Mesendoderm (in vitro differentiated cells): Measurements from ENCODE around the gene DENND1A.

ENCODE experiments used
- DNase-seq: peaks from one replicate; pipeline ENCODE4 v3.0.0; 2013
- H2AK5ac ChIP-seq: 2 replicates; pipeline ENCODE4 v1.6.1; 2013; ENCODE audit warnings: low read length, inconsistent platforms
- H2BK120ac ChIP-seq: 2 replicates; pipeline ENCODE4 v1.6.1; 2013; ENCODE audit warnings: low read depth, mild to moderate bottlenecking, low read length, moderate library complexity, mixed read lengths
- H2BK15ac ChIP-seq: replicated peaks from 2 replicates; pipeline ENCODE4 v1.6.1; 2013; ENCODE audit warnings: low read depth, mild to moderate bottlenecking, moderate library complexity
- H2BK5ac ChIP-seq: 2 replicates; pipeline ENCODE4 v1.6.1; 2013; ENCODE audit warnings: low read length, inconsistent platforms
- H3K18ac ChIP-seq: 2 replicates; pipeline ENCODE4 v1.6.1; 2013; ENCODE audit warnings: mild to moderate bottlenecking, low read length, mixed read lengths
- H3K23ac ChIP-seq: one replicate; pipeline ENCODE4 v1.6.1; 2013; ENCODE audit warnings: low read length
- H3K27ac ChIP-seq: 2 replicates; pipeline ENCODE4 v1.5.1; 2013; ENCODE audit warnings: low read depth, mild to moderate bottlenecking, inconsistent platforms, low read length, moderate library complexity
- H3K27me3 ChIP-seq: 2 replicates; pipeline ENCODE4 v1.6.1; 2013; ENCODE audit warnings: low read length, control low read depth, mild to moderate bottlenecking, inconsistent platforms; ENCODE audit not compliant: insufficient read depth, poor library complexity
- H3K36me3 ChIP-seq: 2 replicates; pipeline ENCODE4 v1.6.1; 2013; ENCODE audit warnings: low read length, inconsistent platforms; ENCODE audit not compliant: control insufficient read depth, insufficient read depth
- H3K4ac ChIP-seq: one replicate; pipeline ENCODE4 v1.6.1; 2013; ENCODE audit warnings: low read depth, mild to moderate bottlenecking, low read length, moderate library complexity
- H3K4me1 ChIP-seq: 2 replicates; pipeline ENCODE4 v1.6.1; 2013; ENCODE audit warnings: low read depth, low read length, inconsistent platforms; ENCODE audit not compliant: control insufficient read depth
- H3K4me2 ChIP-seq: 2 replicates; pipeline ENCODE4 v1.6.1; 2013; ENCODE audit warnings: low read length
- H3K4me3 ChIP-seq: 2 replicates; pipeline ENCODE4 v1.5.1; 2013; ENCODE audit warnings: mild to moderate bottlenecking, low read length
- H3K56ac ChIP-seq: one replicate; pipeline ENCODE4 v1.6.1; 2013; ENCODE audit warnings: low read length
- H3K79me1 ChIP-seq: 2 replicates; pipeline ENCODE4 v1.6.1; 2013; ENCODE audit warnings: low read length, inconsistent platforms
- H3K79me2 ChIP-seq: 2 replicates; pipeline ENCODE4 v1.6.1; 2013; ENCODE audit warnings: mild to moderate bottlenecking, low read length; ENCODE audit not compliant: control insufficient read depth, insufficient read depth
- H3K9ac ChIP-seq: 2 replicates; pipeline ENCODE4 v1.6.1; 2013; ENCODE audit warnings: low read length, inconsistent platforms
- H4K5ac ChIP-seq: one replicate; pipeline ENCODE4 v1.6.1; 2013; ENCODE audit warnings: low read length
- H4K8ac ChIP-seq: one replicate; pipeline ENCODE4 v1.6.1; 2013; ENCODE audit warnings: low read depth, mild to moderate bottlenecking, control low read depth, low read length, moderate library complexity
- WGBS: extraction: QIAGEN DNeasy Blood & Tissue Kit; methylation state at CpG from one replicate; pipeline ENCODE4 v1.1.7; 2013; ENCODE audit warnings: low lambda C conversion rate, missing lambda C conversion rate; ENCODE audit not compliant: insufficient coverage; ENCODE audit errors: extremely low coverage; 5-methylcytosine and 5-hydroxymethylcytosine counted together

DENND1A gene

DNA sequence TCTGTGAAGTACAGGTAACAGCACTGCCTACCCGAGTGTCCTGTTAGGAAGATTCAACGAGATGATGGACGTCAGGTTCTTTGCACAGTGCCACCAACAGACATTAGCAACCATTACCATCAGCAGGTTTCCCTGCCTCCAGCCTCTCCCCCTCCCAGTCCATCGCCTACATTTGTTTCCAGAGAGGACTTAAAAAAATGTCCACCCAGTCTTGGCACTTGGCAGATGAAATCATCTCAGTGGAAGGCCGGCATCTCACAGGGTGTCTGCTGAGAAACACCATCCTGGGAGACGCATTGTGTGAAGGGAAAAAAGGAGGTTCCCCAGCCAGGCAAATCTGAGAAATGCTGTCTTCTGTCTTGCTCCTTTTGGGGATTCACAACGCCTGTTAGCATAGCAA lies 515.7 kb downstream of the DENND1A start:
- DNase-seq, result no peak
- Histone ChIP-seq H3K18ac (no peak overlapping the region), H3K4me1 (no peaks in the 10 kb centered on the region), H3K36me3 (no peaks in the 10 kb centered on the region), H3K56ac (no peak overlapping the region), H3K79me1 (no peaks in the 10 kb centered on the region), H3K27me3 (no peaks in the 10 kb centered on the region), H2AK5ac (no peak overlapping the region), H2BK5ac (no peak overlapping the region), H2BK120ac (no peak overlapping the region), H3K4me3 (no peak overlapping the region), H4K8ac (no peak overlapping the region), H3K9ac (no peak overlapping the region), H2BK15ac (no peak overlapping the region), H3K27ac (no peak overlapping the region), H3K4ac (no peak overlapping the region), H3K4me2 (no peak overlapping the region), H3K79me2 (no peaks in the 10 kb centered on the region), H4K5ac (no peak overlapping the region), H3K23ac (no peak overlapping the region)
- WGBS, result no CpG with 5 or more reads among the region's 7 CpGs

DNA sequence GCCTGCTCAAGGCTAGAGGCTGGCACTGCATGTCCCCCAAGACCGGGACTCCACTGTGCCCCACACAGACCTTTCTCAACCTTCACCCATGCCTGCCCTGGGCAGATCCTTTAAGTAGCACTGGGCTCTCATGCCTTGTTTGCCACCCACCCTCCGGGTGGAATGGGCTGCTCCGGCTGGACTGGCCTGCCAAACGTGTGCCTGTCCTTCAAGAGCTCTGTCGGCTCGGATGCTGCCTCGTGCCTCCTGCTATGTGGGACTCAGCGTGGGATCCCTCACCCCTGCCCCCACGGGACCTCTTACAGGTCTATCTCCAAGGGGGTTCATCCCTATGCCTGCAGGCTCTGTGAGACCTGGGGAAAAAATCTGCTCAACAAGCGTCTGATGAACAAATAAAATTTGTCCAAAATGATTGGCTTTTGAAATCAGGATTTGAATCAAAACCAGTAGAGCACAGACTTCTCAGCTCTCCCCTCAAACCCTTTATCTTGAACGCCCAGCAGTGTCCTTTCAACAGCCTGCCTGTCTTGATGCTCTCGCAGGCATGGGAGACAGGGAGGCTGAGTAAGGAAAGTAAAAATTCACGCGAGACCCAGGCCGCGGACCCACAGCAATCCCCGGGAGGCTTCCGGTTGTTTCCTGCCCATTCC lies 517.6 kb downstream of the DENND1A start:
- WGBS, result no CpG with 5 or more reads among the region's 18 CpGs
- Histone ChIP-seq H3K79me1 (no peaks in the 10 kb centered on the region), H3K4me3 (no peak overlapping the region), H2BK15ac (no peak overlapping the region), H4K8ac (no peak overlapping the region), H3K4ac (no peak overlapping the region), H3K23ac (no peak overlapping the region), H3K4me2 (no peak overlapping the region), H4K5ac (no peak overlapping the region), H3K56ac (no peak overlapping the region), H2AK5ac (no peak overlapping the region), H2BK5ac (no peak overlapping the region), H3K4me1 (no peaks in the 10 kb centered on the region), H3K9ac (no peak overlapping the region), H3K36me3 (no peaks in the 10 kb centered on the region), H3K27ac (no peak overlapping the region), H3K27me3 (no peaks in the 10 kb centered on the region), H3K79me2 (no peaks in the 10 kb centered on the region), H3K18ac (no peak overlapping the region), H2BK120ac (no peak overlapping the region)
- no peak for DNase-seq

DNA sequence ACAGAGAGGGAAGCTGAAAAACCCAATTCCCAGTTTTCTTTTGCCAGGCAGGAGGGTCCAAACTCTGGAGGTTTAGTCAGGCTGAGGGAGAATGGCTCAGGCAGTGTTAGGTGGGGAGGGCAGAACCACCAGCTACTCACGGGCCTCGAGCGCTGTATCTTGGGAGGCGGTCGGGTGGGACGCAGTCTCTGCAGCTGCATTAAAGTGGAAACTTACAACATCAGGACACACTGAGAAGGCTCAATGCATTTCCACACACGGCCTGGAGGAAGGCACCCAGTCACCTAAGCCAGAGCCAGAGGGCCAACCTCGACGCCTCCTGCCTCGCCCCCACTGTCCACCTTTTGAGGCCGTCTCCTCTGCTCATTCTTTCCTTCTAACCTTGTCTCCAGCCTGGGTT lies 518.3 kb downstream of the DENND1A start:
- DNase-seq, result no peak
- H3K27ac ChIP-seq, result no peak overlapping the region
- H3K36me3 ChIP-seq, result no peaks in the 10 kb centered on the region
- H2BK5ac ChIP-seq, result no peak overlapping the region
- WGBS, result no CpG with 5 or more reads among the region's 11 CpGs
- no peak overlapping the region for H3K56ac ChIP-seq
- no peak overlapping the region for H3K4ac ChIP-seq
- no peak overlapping the region for H3K4me2 ChIP-seq
- no peak overlapping the region for H3K9ac ChIP-seq
- H3K4me1 ChIP-seq, result peaks cover 2% of the 10 kb centered on the region
- H2AK5ac ChIP-seq, result no peak overlapping the region
- no peaks in the 10 kb centered on the region for H3K79me2 ChIP-seq
- H4K8ac ChIP-seq, result no peak overlapping the region
- no peak overlapping the region for H2BK120ac ChIP-seq
- no peaks in the 10 kb centered on the region for H3K27me3 ChIP-seq
- no peaks in the 10 kb centered on the region for H3K79me1 ChIP-seq
- no peak overlapping the region for H3K18ac ChIP-seq
- H3K4me3 ChIP-seq, result no peak overlapping the region
- no peak overlapping the region for H3K23ac ChIP-seq
- no peak overlapping the region for H2BK15ac ChIP-seq
- H4K5ac ChIP-seq, result no peak overlapping the region

DNA sequence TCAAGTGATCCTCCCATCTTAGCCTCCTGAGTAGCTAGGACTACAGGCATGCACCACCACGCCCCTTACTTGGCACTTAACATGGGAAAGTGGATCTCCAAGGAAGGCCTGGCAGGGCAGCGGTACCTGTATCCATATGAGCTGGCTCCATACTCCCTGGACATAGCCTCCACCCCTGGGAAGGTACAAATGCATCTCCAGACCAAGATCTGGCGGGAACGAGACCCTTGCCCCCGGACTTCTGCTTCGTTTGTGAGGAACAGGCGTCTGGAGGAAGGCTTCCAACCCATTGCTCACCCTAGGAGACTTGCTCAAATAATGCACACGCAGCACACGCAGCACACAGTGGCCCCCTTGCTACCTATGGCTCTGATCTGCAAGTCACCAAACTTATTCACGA lies 518.7 kb downstream of the DENND1A start:
- Histone ChIP-seq H3K4me3 (no peak overlapping the region), H3K27me3 (no peaks in the 10 kb centered on the region), H2BK120ac (no peak overlapping the region), H3K79me2 (no peaks in the 10 kb centered on the region), H3K27ac (no peak overlapping the region), H3K79me1 (no peaks in the 10 kb centered on the region), H3K4me1 (peaks cover 4% of the 10 kb centered on the region), H3K4me2 (no peak overlapping the region), H3K56ac (no peak overlapping the region), H3K18ac (no peak overlapping the region), H3K9ac (no peak overlapping the region), H2AK5ac (no peak overlapping the region), H3K4ac (no peak overlapping the region), H3K23ac (no peak overlapping the region), H4K8ac (no peak overlapping the region), H3K36me3 (no peaks in the 10 kb centered on the region), H2BK5ac (no peak overlapping the region), H2BK15ac (no peak overlapping the region), H4K5ac (no peak overlapping the region)
- no peak for DNase-seq
- WGBS, result no CpG with 5 or more reads among the region's 10 CpGs

DNA sequence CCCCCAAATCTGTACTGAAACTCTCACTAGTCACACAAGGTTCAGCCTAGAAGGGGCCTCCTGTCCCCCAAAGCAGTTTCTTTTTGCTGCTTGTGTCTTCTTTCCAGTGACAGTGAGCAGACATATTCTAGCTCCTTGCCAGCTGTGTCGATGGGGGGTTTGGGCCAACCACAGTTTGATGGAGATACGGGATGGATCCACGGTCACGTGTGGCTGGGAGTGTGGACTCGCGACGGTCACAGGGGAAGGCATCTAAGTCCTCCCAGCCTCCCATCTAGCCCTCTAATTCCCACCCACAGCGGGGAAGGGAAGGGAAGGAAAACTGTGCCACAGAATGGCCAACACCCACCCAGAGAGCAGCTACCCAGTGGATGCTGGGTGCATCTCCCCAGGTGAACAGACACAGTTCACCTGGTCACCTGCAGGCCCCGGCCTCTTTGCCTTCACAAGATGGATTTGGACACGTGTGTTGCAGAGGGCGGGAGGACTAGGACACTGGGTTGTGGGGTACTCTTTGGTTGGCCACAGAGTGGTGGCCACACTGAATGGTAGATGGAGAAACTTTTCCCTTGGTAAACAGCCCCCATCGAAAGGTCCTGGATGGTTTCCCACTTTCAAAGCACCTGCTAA lies 519.5 kb downstream of the DENND1A start:
- Histone ChIP-seq H3K4ac (no peak overlapping the region), H3K4me2 (no peak overlapping the region), H3K4me3 (no peak overlapping the region), H3K56ac (no peak overlapping the region), H2BK5ac (no peak overlapping the region), H3K4me1 (peaks cover 4% of the 10 kb centered on the region), H4K5ac (no peak overlapping the region), H3K27ac (no peak overlapping the region), H2BK15ac (no peak overlapping the region), H4K8ac (no peak overlapping the region), H3K79me1 (no peaks in the 10 kb centered on the region), H2BK120ac (no peak overlapping the region), H3K18ac (no peak overlapping the region), H3K79me2 (no peaks in the 10 kb centered on the region), H3K23ac (no peak overlapping the region), H3K36me3 (no peaks in the 10 kb centered on the region), H2AK5ac (no peak overlapping the region), H3K9ac (no peak overlapping the region), H3K27me3 (no peaks in the 10 kb centered on the region)
- no CpG with 5 or more reads among the region's 12 CpGs for WGBS
- no peak for DNase-seq
